Lower leg skin (tissue), 4 donors: ENCODE results near the gene PTPRCAP. TPM values are rescaled to one million over a fixed set of nuclear protein-coding genes. Genes with fewer than 3 reads are reported as not detected.
"Not testable (repeated sequence)": the region's sequence is repeated elsewhere in the genome, so short reads cannot be mapped to it uniquely, and the experiment has no call there.

Experiments used
- DNase-seq, 2 donors: peaks; one replicate each; pipeline ENCODE4 v3.0.0-alpha.2; 2019; ENCODE audit warnings: low spot score in 2 of 2
- H3K4me3 ChIP-seq: fragments of 200-600 bp; sonication (generic); 2 replicates; pipeline ENCODE4 v1.5.1; 2017; ENCODE audit warnings: mild to moderate bottlenecking, low read depth; ENCODE audit not compliant: poor library complexity, severe bottlenecking
- POLR2A ChIP-seq, 2 donors: fragments of 450-650 bp; IDR thresholded peaks; one replicate each; pipeline ENCODE4 v1.6.1; 2016 to 2017; ENCODE audit warnings: antibody characterized with exemption in 2 of 2, mild to moderate bottlenecking in 1 of 2, moderate library complexity in 1 of 2
- WGBS, 2 donors: methylation state at CpG; one replicate each; pipeline ENCODE4 v1.1.5; 2018; 5-methylcytosine and 5-hydroxymethylcytosine counted together
- intact Hi-C: fragments of 100-400 bp; cut with DNase I; formaldehyde crosslinking; loops from one replicate; pipeline ENCODE4 v1.15.0; 2023; ENCODE audit warnings: low total_unique reads
- total RNA-seq, 4 donors: library from RNA; depleted of rRNA; stranded (reverse); fragments of >200 nt; gene quantifications; one replicate each; pipeline ENCODE4 v1.1.0, GENCODE V29; 2016
- TF ChIP-seq, protein P1 (sequence below), 3 donors: fragments of 450-650 bp; IDR thresholded peaks; one replicate each; pipeline ENCODE4 v1.5.1; 2016; ENCODE audit warnings: antibody characterized with exemption in 3 of 3, mild to moderate bottlenecking in 3 of 3, moderate library complexity in 2 of 3

The PTPRCAP gene
- total RNA-seq, 4 donors from 2014 or later: 1.6 to 2.9 (median 2.1) TPM

DNA sequence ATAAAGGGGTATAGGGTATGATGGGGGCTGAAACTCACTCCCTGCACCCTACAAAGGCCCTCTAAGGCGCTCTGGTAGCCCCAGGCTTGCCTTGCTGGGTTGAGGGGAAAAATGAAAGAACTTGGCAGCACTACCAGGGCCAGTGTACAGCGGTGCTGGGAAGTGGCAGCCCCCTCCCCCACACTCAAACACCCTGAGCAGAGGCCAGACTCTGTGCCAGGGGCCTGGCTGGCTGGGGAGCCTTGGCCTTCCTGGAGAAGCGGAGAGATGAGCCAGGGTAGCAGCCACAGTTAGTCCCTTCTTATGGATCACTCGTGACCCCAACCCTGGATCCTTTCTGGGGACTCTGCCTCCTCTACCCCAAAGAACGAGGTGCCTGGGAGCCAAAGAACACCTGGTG lies 28.9 kb upstream of the PTPRCAP start:
- WGBS, 2 donors: 76 to 79% methylated on average over 4 to 5 of the region's 5 CpGs
- TF ChIP-seq, protein P1, sequence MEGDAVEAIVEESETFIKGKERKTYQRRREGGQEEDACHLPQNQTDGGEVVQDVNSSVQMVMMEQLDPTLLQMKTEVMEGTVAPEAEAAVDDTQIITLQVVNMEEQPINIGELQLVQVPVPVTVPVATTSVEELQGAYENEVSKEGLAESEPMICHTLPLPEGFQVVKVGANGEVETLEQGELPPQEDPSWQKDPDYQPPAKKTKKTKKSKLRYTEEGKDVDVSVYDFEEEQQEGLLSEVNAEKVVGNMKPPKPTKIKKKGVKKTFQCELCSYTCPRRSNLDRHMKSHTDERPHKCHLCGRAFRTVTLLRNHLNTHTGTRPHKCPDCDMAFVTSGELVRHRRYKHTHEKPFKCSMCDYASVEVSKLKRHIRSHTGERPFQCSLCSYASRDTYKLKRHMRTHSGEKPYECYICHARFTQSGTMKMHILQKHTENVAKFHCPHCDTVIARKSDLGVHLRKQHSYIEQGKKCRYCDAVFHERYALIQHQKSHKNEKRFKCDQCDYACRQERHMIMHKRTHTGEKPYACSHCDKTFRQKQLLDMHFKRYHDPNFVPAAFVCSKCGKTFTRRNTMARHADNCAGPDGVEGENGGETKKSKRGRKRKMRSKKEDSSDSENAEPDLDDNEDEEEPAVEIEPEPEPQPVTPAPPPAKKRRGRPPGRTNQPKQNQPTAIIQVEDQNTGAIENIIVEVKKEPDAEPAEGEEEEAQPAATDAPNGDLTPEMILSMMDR (IDR thresholded peaks at IDR 0.05): no peak
- no peak for DNase-seq
- no peak overlapping the region for H3K4me3 ChIP-seq
- intact Hi-C loops: no loop called here

DNA sequence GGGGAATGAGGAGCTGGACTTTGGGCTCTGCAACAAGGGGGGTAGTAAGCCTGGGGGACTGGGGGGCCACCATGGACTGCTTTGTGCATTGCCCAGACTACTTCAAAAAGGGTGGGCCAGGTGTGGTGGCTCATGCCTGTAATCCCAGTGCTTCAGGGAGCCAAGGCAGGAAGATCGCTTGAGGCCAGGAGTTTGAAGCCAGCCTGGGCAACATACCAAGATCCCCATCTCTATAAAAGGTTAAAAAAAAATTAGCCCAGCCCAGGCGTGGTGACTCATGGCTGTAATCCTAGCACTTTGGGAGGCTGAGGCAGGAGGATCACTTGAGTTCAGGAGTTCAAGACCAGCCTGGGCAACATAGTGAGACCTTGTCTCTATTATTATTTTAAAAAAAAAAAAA lies 28.0 kb upstream of the PTPRCAP start:
- intact Hi-C loops, DNase-seq, H3K4me3 ChIP-seq: not testable (repeated sequence)
- 38 to 40% methylated on average over 2 of the region's 2 CpGs for whole genome bisulfite sequencing, 2 donors

DNA sequence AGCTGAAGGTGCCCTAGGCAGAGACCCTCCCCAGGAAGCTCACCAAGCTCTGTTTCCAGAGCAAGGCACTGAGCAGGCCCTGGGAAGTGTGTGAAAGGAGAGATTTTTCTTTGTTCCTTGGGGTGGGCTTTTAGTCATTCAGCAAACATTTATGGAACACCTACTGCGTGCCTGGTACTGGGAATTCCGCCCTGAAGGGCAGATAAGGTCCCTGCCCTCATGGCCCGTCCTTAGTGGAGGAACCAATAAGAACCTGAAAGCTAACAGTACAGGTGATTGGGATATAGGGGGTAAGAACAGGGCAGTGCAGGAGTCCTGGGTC lies 27.7 kb upstream of the PTPRCAP start:
- no peak for DNase-seq
- intact Hi-C loops: no loop called here
- 41 to 43% methylated on average over 3 of the region's 3 CpGs for WGBS, 2 donors
- H3K4me3 ChIP-seq: no peak overlapping the region
- TF ChIP-seq, protein P1 (IDR thresholded peaks at IDR 0.05): no peak
- TF ChIP-seq POLR2A (IDR thresholded peaks at IDR 0.05): no peak

DNA sequence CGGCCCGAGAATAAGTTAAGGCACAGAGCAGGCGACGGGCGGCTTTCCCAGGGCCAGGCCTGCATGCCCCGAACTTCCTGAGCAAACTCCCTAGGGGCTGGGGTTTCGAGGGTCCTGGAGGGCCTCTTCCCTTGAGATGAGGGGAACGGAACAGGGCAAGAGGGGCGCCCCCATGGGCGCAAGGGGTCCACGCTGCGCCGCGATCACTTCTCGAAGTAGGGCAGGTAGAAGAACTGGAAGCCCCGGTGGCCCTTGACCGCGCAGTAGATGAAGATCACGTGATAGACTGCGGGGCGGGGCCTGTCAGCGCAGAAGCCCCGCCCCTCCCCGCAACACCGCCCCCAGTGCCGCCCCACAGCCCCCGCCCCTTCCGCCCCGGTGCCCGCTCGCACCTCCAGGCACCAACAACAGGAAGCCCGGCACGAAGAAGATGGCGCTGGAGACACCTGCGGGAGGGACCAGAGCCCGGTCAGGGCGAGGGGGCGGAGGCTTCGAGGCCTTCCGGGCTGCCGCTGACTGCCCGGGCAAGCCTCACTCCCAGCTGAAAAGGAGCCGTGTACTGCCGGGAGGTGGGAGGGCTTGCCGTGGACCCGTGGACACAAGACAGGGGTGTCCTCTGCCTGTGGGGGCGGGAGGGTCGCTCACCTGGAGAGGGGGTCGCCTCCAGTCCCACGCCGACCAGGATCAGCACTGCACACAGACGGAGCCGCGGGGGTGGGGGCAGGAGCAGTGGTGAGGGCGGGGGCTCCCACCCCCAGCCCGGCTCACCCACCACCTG lies 27.1 kb upstream of the PTPRCAP start:
- WGBS, 2 donors: 22 to 24% methylated on average over 21 to 50 of the region's 56 CpGs
- intact Hi-C loops: no loop called here
- DNase-seq: peak; percentile 84 to 97
- no peak for TF ChIP-seq POLR2A (IDR thresholded peaks at IDR 0.05)
- TF ChIP-seq, protein P1 (IDR thresholded peaks at IDR 0.05): no peak
- peak overlapping the region; percentile 8 for H3K4me3 ChIP-seq

DNA sequence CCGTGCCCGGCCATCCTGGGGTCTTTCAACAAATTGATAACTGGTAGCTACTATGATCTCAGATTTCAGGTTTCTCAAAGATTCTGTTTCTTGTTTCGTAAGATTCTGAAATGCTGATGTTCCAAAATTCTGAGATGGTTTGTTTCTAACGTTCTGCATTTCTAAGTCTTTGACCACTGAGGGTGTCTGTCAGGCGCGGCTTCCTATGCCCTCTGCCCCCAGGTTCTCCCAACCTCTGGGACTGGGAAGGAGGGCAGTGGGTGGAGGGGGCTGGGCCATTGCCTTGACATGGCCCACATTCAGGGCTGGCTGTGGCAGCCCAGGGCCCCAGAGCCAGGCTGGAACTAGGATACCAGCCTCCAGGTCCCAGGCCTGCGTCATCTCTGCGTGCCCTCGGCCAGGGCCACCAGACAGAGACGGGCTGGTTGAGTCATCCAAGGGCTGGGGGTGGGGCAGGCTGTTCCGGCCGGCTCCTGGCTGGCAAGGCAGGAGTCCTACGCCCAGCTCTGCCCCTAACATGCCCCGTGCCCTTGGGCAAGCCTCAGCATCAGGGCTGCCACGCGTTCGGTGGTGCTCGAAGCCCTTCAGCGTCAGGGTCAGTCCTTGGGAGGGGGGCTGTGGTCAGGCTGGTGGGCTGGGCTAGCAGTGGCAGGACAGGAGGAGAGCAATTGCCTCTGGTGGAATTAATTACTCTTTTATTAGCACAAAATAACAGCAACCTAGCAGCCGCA lies 26.4 kb upstream of the PTPRCAP start:
- TF ChIP-seq POLR2A (IDR thresholded peaks at IDR 0.05): no peak
- TF ChIP-seq, protein P1 (IDR thresholded peaks at IDR 0.05): no peak
- intact Hi-C loops: no loop called here
- DNase-seq: peak; percentile 80 to 96
- 45 to 68% methylated on average over 14 to 20 of the region's 20 CpGs for WGBS, 2 donors
- H3K4me3 ChIP-seq: no peak overlapping the region

DNA sequence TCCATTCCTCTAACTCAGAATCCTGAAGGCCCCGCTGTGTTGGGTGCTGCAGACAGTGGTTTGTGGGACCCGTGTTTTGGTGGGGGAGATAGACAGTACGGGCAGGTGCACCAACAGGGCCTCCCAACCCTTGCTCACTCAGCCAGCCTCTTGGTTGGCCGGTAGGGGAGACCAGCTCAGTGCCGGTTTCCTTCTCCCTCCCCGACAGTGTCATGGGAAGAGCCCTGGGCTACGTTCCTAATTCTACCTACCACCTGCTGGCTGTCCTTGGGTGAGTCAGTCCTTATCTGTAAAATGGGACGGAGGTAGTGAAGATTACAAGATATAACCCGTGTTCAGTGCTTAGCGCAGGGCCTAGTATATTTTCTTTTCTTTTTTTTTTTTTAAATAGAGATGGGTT lies 25.7 kb upstream of the PTPRCAP start:
- intact Hi-C loops: no loop called here
- H3K4me3 ChIP-seq: no peak overlapping the region
- no peak for DNase-seq
- WGBS, 2 donors: 71 to 72% methylated on average over 9 to 10 of the region's 10 CpGs
- TF ChIP-seq POLR2A (IDR thresholded peaks at IDR 0.05): no peak
- TF ChIP-seq, protein P1 (IDR thresholded peaks at IDR 0.05): no peak
